DND-41 (cell line): ENCODE measurements around the gene BBS9.

Experiments used
- EZH2 ChIP-seq: IDR thresholded peaks from 3 replicates; pipeline ENCODE4 v1.6.1; 2012; ENCODE audit warnings: borderline replicate concordance, low read depth, mild to moderate bottlenecking, moderate library complexity, low read length, inconsistent platforms; ENCODE audit not compliant: severe bottlenecking
- TF ChIP-seq, protein P1 (sequence below): IDR thresholded peaks from 2 replicates; pipeline ENCODE4 v1.5.1; 2012; ENCODE audit warnings: borderline replicate concordance, low read length, moderate library complexity, mild to moderate bottlenecking; ENCODE audit not compliant: poor library complexity, severe bottlenecking; ENCODE audit errors: extremely low read depth

DNA sequence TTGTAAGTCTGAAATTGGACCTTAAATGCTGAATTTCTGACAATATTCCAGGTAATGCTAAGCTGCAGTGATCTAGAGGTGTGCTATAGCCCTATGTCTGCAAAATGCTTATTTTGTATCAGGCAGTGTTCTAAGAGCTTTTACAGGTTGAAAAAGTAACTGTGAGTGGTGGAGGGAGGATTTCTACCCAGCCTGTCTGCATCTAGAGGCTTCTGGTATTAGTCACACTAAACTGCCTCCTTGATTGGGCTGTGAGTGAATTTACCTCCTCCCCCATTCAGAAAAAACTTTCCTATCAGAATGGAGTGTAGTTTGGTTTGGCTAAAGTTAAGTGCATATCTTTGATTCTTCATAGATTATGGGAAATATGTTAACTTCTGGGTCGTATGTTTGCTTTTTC, 56.8 kb downstream of the BBS9 start:
- TF ChIP-seq, protein P1, sequence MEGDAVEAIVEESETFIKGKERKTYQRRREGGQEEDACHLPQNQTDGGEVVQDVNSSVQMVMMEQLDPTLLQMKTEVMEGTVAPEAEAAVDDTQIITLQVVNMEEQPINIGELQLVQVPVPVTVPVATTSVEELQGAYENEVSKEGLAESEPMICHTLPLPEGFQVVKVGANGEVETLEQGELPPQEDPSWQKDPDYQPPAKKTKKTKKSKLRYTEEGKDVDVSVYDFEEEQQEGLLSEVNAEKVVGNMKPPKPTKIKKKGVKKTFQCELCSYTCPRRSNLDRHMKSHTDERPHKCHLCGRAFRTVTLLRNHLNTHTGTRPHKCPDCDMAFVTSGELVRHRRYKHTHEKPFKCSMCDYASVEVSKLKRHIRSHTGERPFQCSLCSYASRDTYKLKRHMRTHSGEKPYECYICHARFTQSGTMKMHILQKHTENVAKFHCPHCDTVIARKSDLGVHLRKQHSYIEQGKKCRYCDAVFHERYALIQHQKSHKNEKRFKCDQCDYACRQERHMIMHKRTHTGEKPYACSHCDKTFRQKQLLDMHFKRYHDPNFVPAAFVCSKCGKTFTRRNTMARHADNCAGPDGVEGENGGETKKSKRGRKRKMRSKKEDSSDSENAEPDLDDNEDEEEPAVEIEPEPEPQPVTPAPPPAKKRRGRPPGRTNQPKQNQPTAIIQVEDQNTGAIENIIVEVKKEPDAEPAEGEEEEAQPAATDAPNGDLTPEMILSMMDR: no peak
- no peak for TF ChIP-seq EZH2
